Esophagus muscularis mucosa (tissue), 4 donors: ENCODE data around the gene SPHK1. TPM values are rescaled to one million over a fixed set of nuclear protein-coding genes. Genes with fewer than 3 reads are reported as not detected.

Source experiments
- DNase-seq: peaks from one replicate; pipeline ENCODE4 v3.0.0-alpha.2; 2017; ENCODE audit errors: extremely low spot score
- H3K27ac ChIP-seq, 4 donors: fragments of 200-600 bp; sonication (generic); replicated peaks in 1 of 4; 1 replicate in 3 of 4; 2 replicates in 1 of 4; pipeline ENCODE4 v1.5.1; 2016 to 2019; ENCODE audit warnings: mild to moderate bottlenecking in 1 of 4
- H3K27me3 ChIP-seq, 4 donors: fragments of 200-600 bp; sonication (generic); one replicate each; pipeline versions ENCODE4 v1.5.1 to v1.6.0; 2016 to 2019
- H3K36me3 ChIP-seq, 4 donors: fragments of 200-600 bp; sonication (generic); one replicate each; pipeline ENCODE4 v1.5.1; 2016 to 2019
- H3K4me1 ChIP-seq, 4 donors: fragments of 200-600 bp; sonication (generic); one replicate each; pipeline ENCODE4 v1.5.1; 2016 to 2019
- H3K4me3 ChIP-seq, 4 donors: fragments of 200-600 bp; sonication (generic); 1 replicate in 2 of 4; 2 replicates in 2 of 4; pipeline ENCODE4 v1.5.1; 2016 to 2019; ENCODE audit warnings: mild to moderate bottlenecking in 4 of 4, moderate library complexity in 1 of 4
- H3K9me3 ChIP-seq, 4 donors: fragments of 200-600 bp; sonication (generic); 1 replicate in 3 of 4; 2 replicates in 1 of 4; pipeline ENCODE4 v1.5.1; 2016 to 2019
- EP300 ChIP-seq: sonication (generic); formaldehyde crosslinking; IDR thresholded peaks from one replicate; pipeline ENCODE4 v1.6.1; 2017; ENCODE audit warnings: antibody characterized with exemption
- POLR2A ChIP-seq: fragments of 450-650 bp; IDR thresholded peaks from one replicate; pipeline ENCODE4 v1.6.1; 2017; ENCODE audit warnings: antibody characterized with exemption, moderate library complexity, mild to moderate bottlenecking, low read depth
- POLR2AphosphoS5 ChIP-seq, 2 donors: sonication (generic); formaldehyde crosslinking; IDR thresholded peaks; one replicate each; pipeline ENCODE4 v1.6.1; 2017; ENCODE audit warnings: antibody characterized with exemption in 2 of 2
- WGBS: methylation state at CpG from one replicate; pipeline ENCODE4 v1.1.5; 2018; 5-methylcytosine and 5-hydroxymethylcytosine counted together
- intact Hi-C: fragments of 100-400 bp; cut with DNase I; formaldehyde crosslinking; loops from one replicate; pipeline ENCODE4 v1.15.1; 2023
- total RNA-seq, 4 donors: library from RNA; depleted of rRNA; stranded (reverse); fragments of >200 nt; gene quantifications; one replicate each; pipeline versions ENCODE4 v1.1.0 to v1.2.1, GENCODE V29; 2016
- TF ChIP-seq, protein P1 (sequence below), 3 experiments: fragments of 200-600 bp in 2 of 3; fragments of 450-650 bp in 1 of 3; sonication (generic) in 2 of 3; IDR thresholded peaks; one replicate each; pipeline ENCODE4 v1.5.1; 2017 to 2019; ENCODE audit warnings: antibody characterized with exemption in 3 of 3, mild to moderate bottlenecking in 2 of 3, moderate library complexity in 1 of 3

Gene SPHK1
- total RNA-seq, 4 donors from 2014 or later = 10.8 to 33.8 (median 16.5) TPM

DNA sequence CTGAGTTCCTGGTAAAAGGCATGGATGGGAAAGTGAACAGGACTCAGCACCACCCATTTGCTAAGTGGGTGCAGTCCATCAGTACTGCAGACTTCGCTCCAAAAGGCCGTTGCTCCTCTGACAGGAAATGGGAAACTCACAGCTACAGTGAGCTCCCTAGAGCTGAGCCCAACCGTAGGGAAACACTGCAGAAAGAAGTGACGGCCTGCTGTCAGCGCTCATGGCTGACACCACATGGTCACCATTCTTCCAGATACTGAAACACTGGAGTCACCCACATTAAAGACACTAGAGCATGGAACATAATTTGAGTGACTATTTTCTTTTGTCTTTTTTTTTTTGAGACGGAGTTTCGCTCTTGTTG lies 36.6 kb downstream of the SPHK1 start:
- Histone ChIP-seq H3K4me1 (peaks cover 16 to 24% (median 22%) of the 10 kb centered on the region in 4 donors), H3K9me3 (no peaks in the 10 kb centered on the region), H3K4me3 (no peak overlapping the region), H3K27ac (no peak overlapping the region), H3K27me3 (no peaks in the 10 kb centered on the region), H3K36me3 (no peaks in the 10 kb centered on the region)
- TF ChIP-seq POLR2A = no peak
- intact Hi-C loops = no loop called here
- WGBS = 56% methylated on average over 7 of the region's 7 CpGs
- no peak for DNase-seq

DNA sequence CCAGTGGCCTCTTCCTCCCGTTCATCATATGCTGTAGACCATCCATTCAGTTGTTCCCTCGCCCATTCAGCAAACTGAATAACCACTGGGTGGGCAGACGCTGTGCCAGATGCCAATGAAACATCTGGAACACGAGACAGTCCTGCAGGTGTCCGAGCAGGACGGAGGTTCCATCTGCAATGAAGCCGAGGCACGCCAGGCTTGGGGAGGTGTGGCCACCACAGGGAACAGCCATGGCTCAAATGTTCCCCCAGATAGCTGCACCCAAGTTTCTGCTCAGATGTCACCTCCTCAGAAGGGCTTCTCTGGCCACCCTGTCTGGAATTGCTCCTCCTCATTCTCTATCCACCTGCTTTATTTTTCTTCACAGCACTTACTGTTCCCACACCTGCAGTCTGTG lies 38.0 kb downstream of the SPHK1 start:
- H3K4me3 ChIP-seq = no peak overlapping the region
- 95% methylated on average over 8 of the region's 8 CpGs for WGBS
- H3K36me3 ChIP-seq = no peaks in the 10 kb centered on the region
- no peak for TF ChIP-seq POLR2AphosphoS5 (IDR thresholded peaks at IDR 0.05)
- TF ChIP-seq, protein P1, sequence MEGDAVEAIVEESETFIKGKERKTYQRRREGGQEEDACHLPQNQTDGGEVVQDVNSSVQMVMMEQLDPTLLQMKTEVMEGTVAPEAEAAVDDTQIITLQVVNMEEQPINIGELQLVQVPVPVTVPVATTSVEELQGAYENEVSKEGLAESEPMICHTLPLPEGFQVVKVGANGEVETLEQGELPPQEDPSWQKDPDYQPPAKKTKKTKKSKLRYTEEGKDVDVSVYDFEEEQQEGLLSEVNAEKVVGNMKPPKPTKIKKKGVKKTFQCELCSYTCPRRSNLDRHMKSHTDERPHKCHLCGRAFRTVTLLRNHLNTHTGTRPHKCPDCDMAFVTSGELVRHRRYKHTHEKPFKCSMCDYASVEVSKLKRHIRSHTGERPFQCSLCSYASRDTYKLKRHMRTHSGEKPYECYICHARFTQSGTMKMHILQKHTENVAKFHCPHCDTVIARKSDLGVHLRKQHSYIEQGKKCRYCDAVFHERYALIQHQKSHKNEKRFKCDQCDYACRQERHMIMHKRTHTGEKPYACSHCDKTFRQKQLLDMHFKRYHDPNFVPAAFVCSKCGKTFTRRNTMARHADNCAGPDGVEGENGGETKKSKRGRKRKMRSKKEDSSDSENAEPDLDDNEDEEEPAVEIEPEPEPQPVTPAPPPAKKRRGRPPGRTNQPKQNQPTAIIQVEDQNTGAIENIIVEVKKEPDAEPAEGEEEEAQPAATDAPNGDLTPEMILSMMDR (IDR thresholded peaks at IDR 0.05) = no peak
- no peak for TF ChIP-seq EP300
- no peak for TF ChIP-seq POLR2A
- DNase-seq = no peak
- intact Hi-C loops = no loop called here
- H3K27ac ChIP-seq = no peak overlapping the region
- no peaks in the 10 kb centered on the region for H3K9me3 ChIP-seq
- H3K4me1 ChIP-seq = peaks cover 22 to 33% (median 25%) of the 10 kb centered on the region in 4 donors
- no peaks in the 10 kb centered on the region for H3K27me3 ChIP-seq

DNA sequence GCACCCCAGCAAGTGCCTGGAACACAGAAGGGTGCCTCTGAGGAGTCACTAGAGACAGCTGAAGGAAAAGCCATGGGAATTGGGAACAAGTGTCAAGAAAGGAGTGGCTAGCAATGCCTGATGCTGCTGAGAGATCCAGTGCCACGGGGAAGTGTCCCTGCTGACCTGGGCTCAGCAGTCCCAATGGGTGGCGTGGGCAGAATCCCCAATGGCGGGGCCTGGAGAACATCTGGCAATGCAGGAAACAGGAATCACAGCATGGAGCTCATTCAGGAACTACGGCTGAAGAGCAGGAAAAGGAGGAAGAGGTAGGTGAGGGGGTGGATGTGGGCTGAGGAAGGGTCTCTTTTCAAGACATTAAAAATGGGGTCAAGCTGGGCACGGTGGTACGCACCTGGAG lies 38.5 kb downstream of the SPHK1 start:
- Histone ChIP-seq H3K27ac (no peak overlapping the region), H3K4me1 (peaks cover 27 to 38% (median 30%) of the 10 kb centered on the region in 4 donors), H3K27me3 (no peaks in the 10 kb centered on the region), H3K9me3 (no peaks in the 10 kb centered on the region), H3K4me3 (no peak overlapping the region), H3K36me3 (no peaks in the 10 kb centered on the region)
- intact Hi-C loops = no loop called here
- no peak for DNase-seq
- TF ChIP-seq POLR2AphosphoS5 (IDR thresholded peaks at IDR 0.05) (no peak), EP300 (no peak), POLR2A (no peak)
- TF ChIP-seq, protein P1 (IDR thresholded peaks at IDR 0.05) = no peak
- WGBS = 94% methylated on average over 6 of the region's 6 CpGs

DNA sequence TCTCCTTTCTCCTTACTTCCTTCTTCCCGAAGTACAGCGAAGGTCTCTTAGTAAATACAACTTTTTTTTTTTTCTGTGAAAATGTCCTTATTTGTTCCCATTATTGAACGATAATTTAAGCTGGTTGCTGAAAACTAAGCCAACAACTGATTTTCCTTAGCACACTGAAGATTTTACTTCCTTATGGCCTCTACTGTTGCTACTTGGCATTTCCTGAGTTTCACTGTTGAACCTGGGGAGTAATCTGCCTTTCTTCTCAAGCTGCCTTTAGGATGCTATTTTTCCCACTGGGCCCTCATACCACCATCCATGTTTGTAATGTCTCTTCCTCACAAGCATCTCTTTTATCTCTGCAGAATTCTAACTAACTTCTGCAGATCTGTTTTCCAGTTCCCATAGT lies 42.4 kb downstream of the SPHK1 start:
- H3K27ac ChIP-seq = no peak overlapping the region
- 78% methylated on average over 3 of the region's 3 CpGs for WGBS

DNA sequence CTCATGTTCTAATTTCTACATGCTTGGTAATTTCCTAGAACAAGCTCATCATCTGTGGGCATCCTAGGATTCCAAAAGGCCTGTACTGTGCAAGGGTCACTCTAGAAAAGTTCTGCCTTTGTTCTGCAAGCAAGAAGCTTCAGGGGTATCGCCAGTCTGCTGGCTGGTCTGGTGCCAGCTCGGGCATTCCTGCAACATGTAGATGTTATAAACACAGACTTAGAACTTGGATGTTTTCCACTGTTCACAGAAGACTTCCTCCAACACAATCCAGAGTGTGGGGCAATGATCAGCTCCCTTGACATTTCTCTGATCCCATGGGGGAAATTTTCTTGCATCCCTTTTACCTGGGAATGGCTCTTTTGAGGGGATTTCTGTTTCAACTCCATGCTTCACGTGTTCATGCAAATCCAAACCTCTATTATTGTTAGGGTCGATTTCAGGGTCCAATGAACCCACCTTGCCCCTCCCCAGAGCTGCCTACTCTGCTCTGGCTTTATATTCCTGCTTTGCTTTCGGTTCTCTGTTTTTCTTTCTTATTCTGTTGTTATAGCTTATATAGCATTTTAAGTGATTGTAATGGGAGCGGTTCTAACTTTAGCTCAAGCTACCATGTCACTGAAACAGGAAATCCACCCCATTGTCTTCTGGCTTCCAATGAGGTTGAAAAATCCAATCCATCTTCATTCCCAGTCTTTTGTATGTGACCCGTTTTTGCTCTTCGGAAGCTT lies 43.3 kb downstream of the SPHK1 start:
- DNase-seq = no peak
- H3K4me3 ChIP-seq = no peak overlapping the region
- H3K4me1 ChIP-seq = peaks cover 14 to 47% (median 19%) of the 10 kb centered on the region in 4 donors
- no peaks in the 10 kb centered on the region for H3K27me3 ChIP-seq
- no peaks in the 10 kb centered on the region for H3K9me3 ChIP-seq
- intact Hi-C loops = no loop called here
- TF ChIP-seq EP300 (no peak), POLR2AphosphoS5 (IDR thresholded peaks at IDR 0.05) (no peak), POLR2A (no peak)
- TF ChIP-seq, protein P1 (IDR thresholded peaks at IDR 0.05) = no peak
- H3K27ac ChIP-seq = peak overlapping the region in 2 of 4 donors; percentile 2 to 33
- H3K36me3 ChIP-seq = no peaks in the 10 kb centered on the region
- 82% methylated on average over 8 of the region's 8 CpGs for whole genome bisulfite sequencing

More for the DNA sequence above, 42.4 kb downstream of the SPHK1 start:
- intact Hi-C loops = no loop called here
- DNase-seq = no peak
- no peaks in the 10 kb centered on the region for H3K27me3 ChIP-seq
- H3K4me3 ChIP-seq = no peak overlapping the region
- no peaks in the 10 kb centered on the region for H3K36me3 ChIP-seq
- no peaks in the 10 kb centered on the region for H3K9me3 ChIP-seq
- TF ChIP-seq POLR2AphosphoS5 (IDR thresholded peaks at IDR 0.05) (no peak), EP300 (no peak)
- H3K4me1 ChIP-seq = peaks cover 14 to 43% (median 17%) of the 10 kb centered on the region in 4 donors
